Kidney (tissue), 14 donors: ENCODE results near the gene CX3CR1. TPM values are rescaled to one million over a fixed set of nuclear protein-coding genes. Genes with fewer than 3 reads are reported as not detected.

Source experiments
- DNase-seq, 5 donors: peaks; one replicate each; pipeline ENCODE4 v3.0.0-alpha.2; 2013 to 2020
- FAIRE-seq: peaks from 2 replicates; lab custom pipeline; 2012; peaks lifted over from hg19 to GRCh38; lab: Jason Lieb, UNC
- H3K27ac ChIP-seq, 2 donors: one replicate each; pipeline ENCODE4 v1.7.0; 2013; ENCODE audit warnings: low read depth in 2 of 2, low read length in 2 of 2, inconsistent platforms in 1 of 2
- H3K27me3 ChIP-seq: one replicate; pipeline ENCODE4 v1.7.1; 2013; ENCODE audit warnings: low read length, inconsistent platforms; ENCODE audit not compliant: control insufficient read depth, insufficient read depth
- H3K36me3 ChIP-seq, 3 donors: one replicate each; pipeline versions ENCODE4 v1.7.0 to v1.7.1; 2013; ENCODE audit warnings: low read length in 3 of 3, control low read depth in 1 of 3, inconsistent platforms in 1 of 3; ENCODE audit not compliant: insufficient read depth in 3 of 3, control insufficient read depth in 2 of 3
- H3K4me1 ChIP-seq, 3 donors: one replicate each; pipeline versions ENCODE4 v1.7.0 to v1.7.1; 2013; ENCODE audit warnings: low read length in 3 of 3, inconsistent platforms in 1 of 3, low read depth in 1 of 3; ENCODE audit not compliant: control insufficient read depth in 2 of 3, insufficient read depth in 2 of 3
- H3K4me3 ChIP-seq, 3 donors: one replicate each; pipeline versions ENCODE4 v1.7.0 to v1.8.1; 2013; ENCODE audit warnings: low read length in 3 of 3, control low read depth in 1 of 3, inconsistent platforms in 1 of 3
- H3K9ac ChIP-seq, 3 donors: one replicate each; pipeline versions ENCODE4 v1.7.0 to v1.7.1; 2013; ENCODE audit warnings: low read length in 3 of 3, control low read depth in 1 of 3, inconsistent platforms in 1 of 3
- H3K9me3 ChIP-seq, 3 donors: one replicate each; pipeline versions ENCODE4 v1.7.0 to v1.7.1; 2013; ENCODE audit warnings: low read length in 3 of 3, control low read depth in 1 of 3, inconsistent platforms in 1 of 3; ENCODE audit not compliant: control insufficient read depth in 2 of 3, insufficient read depth in 1 of 3
- intact Hi-C: fragments of 100-400 bp; cut with DNase I; formaldehyde crosslinking; loops from one replicate; pipeline ENCODE4 v1.11.1; 2022
- polyA plus RNA-seq: library from polyadenylated mRNA; stranded (reverse); fragments of 350-450 nt; fragmentation: Illumina TruSeq; extraction: RNeasy Lipid Tissue Mini Kit (QIAGEN cat#74804); gene quantifications from one replicate; pipeline ENCODE4 v1.2.3, GENCODE V29; 2014; ENCODE audit warnings: low read depth, low replicate concordance; ENCODE audit not compliant: insufficient read depth
- total RNA-seq: library from RNA; stranded (reverse); fragmentation: NEBNext Ultra II Directional; extraction: Animal tissue kit (Norgen Biotek cat#: 25700); gene quantifications from one replicate; pipeline ENCODE4 v1.2.1, GENCODE V29; 2021
- TF ChIP-seq, protein P1 (sequence below): IDR thresholded peaks from 3 replicates; pipeline ENCODE4 v1.5.1; 2012; ENCODE audit warnings: mild to moderate bottlenecking, moderate library complexity, borderline replicate concordance; ENCODE audit not compliant: insufficient read depth; ENCODE audit errors: extremely low read depth
- donor health status: control.
- donor health status: control.
- donor health status: control.
- donor health status: control.
- donor health status: control.
- donor health status: DM: yes; HTN: yes; CAD: no.
- donor health status: Normal renal cell carcinoma (clear cell type).

The CX3CR1 gene
- total and polyA plus RNA-seq, 2 donors from 2014 or later: 0.99 to 4.4 TPM

DNA sequence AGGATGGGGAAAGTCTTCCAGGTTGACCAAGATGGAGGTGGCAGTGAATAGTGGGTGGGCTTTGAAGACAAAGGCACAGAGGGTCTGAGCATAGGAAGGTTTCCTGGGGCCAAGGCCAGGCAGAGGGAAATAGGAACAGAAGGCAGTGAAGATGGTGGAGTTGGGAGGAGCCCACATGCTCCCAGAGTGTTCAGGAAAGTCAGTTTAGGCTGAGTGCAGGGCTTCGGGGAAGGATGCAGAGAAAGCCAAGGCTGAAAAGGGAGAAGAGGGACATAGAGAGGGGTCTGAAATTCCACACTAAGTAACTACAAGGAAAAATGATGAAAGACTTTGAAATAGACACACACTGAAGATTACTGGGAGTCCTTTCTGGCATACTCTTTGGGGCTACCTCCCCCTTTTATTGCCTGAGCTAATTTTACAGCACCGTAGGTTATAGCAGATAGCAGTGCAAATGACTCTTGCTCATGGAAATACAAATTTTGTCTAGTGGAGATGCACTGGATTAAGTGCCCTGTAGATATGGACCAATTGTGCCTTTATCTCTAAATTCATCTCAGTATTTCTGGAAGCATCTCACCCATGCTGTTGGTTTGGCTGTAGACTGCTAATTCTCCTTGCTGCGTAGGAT, 3.8 kb downstream of the CX3CR1 start:
- FAIRE-seq (no peak), DNase-seq (peak in 1 of 5 donors; percentile 11)
- Histone ChIP-seq H3K36me3 (no peaks in the 10 kb centered on the region), H3K4me1 (no peaks in the 10 kb centered on the region), H3K4me3 (no peak overlapping the region), H3K27me3 (no peaks in the 10 kb centered on the region), H3K9ac (no peak overlapping the region), H3K9me3 (no peaks in the 10 kb centered on the region), H3K27ac (no peak overlapping the region)
- intact Hi-C loops: no loop called here
- TF ChIP-seq, protein P1, sequence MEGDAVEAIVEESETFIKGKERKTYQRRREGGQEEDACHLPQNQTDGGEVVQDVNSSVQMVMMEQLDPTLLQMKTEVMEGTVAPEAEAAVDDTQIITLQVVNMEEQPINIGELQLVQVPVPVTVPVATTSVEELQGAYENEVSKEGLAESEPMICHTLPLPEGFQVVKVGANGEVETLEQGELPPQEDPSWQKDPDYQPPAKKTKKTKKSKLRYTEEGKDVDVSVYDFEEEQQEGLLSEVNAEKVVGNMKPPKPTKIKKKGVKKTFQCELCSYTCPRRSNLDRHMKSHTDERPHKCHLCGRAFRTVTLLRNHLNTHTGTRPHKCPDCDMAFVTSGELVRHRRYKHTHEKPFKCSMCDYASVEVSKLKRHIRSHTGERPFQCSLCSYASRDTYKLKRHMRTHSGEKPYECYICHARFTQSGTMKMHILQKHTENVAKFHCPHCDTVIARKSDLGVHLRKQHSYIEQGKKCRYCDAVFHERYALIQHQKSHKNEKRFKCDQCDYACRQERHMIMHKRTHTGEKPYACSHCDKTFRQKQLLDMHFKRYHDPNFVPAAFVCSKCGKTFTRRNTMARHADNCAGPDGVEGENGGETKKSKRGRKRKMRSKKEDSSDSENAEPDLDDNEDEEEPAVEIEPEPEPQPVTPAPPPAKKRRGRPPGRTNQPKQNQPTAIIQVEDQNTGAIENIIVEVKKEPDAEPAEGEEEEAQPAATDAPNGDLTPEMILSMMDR: no peak

DNA sequence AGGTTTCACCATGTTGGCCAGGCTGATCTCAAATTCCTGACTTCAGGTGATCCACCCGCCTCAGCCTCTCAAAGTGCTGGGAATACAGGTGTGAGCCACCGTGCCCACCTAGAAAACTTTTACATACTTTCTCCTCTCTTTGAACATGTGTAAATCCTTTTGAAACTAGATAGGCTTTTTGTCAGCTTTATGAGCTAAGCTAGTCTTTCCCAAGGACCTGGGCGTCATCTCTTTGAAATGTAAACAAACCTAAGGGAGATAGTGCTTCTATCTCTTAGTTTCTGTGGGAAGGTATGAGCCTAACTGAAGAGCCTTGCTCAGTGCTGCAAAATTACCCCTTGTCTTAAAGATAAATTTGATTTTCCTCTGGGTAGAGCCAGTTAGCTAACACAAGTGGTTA, 4.8 kb downstream of the CX3CR1 start:
- TF ChIP-seq, protein P1: no peak
- no peak for FAIRE-seq
- no peaks in the 10 kb centered on the region for H3K9me3 ChIP-seq
- no peaks in the 10 kb centered on the region for H3K27me3 ChIP-seq
- no peaks in the 10 kb centered on the region for H3K36me3 ChIP-seq
- no peak for DNase-seq
- no peaks in the 10 kb centered on the region for H3K4me1 ChIP-seq
- no peak overlapping the region for H3K27ac ChIP-seq
- H3K4me3 ChIP-seq: no peak overlapping the region
- no peak overlapping the region for H3K9ac ChIP-seq
- intact Hi-C loops: no loop called here

DNA sequence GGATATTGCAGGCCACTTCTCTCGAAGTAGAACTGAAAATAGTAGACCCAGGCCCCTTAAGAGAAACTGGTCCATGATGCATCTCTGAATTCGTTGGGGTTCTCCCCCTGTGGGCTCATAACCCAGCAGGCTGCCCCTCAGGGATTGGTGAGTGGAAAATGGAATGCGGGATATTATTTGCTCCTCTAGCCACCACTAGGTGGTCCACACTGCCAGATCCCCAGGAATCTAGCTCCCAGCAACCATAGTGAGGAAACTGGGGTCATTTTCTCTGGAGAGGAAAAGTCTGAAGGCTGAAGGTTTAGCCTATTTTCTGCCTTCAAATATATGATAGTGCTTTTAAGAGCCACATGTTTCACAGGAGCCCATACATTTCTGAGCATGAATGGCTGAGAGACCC, 6.7 kb downstream of the CX3CR1 start:
- H3K4me1 ChIP-seq: no peaks in the 10 kb centered on the region
- H3K4me3 ChIP-seq: no peak overlapping the region
- H3K9me3 ChIP-seq: no peaks in the 10 kb centered on the region
- FAIRE-seq: no peak
- no peaks in the 10 kb centered on the region for H3K27me3 ChIP-seq
- TF ChIP-seq, protein P1: no peak
- DNase-seq: no peak
- H3K36me3 ChIP-seq: no peaks in the 10 kb centered on the region
- intact Hi-C loops: no loop called here
- H3K9ac ChIP-seq: no peak overlapping the region
- no peak overlapping the region for H3K27ac ChIP-seq

DNA sequence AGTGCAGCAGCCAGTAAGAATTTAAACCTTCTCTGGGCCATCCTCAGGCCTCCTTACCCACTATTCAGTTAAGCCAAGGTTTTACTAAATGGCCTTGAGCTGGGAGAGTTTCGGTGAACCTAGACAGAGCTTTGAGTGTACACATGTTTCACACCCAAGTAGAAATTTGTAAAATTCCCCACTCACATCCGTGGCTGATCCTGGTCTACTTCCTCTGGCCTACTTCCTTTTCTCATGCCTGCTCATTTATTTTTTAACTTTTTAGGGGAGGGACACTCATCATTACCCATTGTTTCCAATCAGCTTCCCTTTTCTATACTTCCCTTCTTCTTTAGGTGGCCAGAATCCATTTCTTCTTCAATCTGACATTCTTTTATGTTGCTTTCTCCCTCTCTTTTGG, 7.6 kb downstream of the CX3CR1 start:
- H3K27me3 ChIP-seq: no peaks in the 10 kb centered on the region
- H3K27ac ChIP-seq: no peak overlapping the region
- no peaks in the 10 kb centered on the region for H3K4me1 ChIP-seq
- FAIRE-seq: no peak
- no peak overlapping the region for H3K9ac ChIP-seq
- no peaks in the 10 kb centered on the region for H3K36me3 ChIP-seq
- no peak overlapping the region for H3K4me3 ChIP-seq
- no peaks in the 10 kb centered on the region for H3K9me3 ChIP-seq
- no peak for DNase-seq
- TF ChIP-seq, protein P1: no peak
- intact Hi-C loops: no loop called here
